Activated T-helper 17 cell treated with anti-CD3 and anti-CD28 coated beads, Interleukin-2, amount 50 U/mL, for 72 hours (primary cell): ENCODE measurements around the gene WHRN. TPM values are rescaled to one million over a fixed set of nuclear protein-coding genes. Genes with fewer than 3 reads are reported as not detected.

ENCODE experiments used
- ATAC-seq: fragments of 150-1000 bp; cut with Tn5 transposase; replicated peaks from 2 replicates; pipeline ENCODE4 v1.10.0; 2021; ENCODE audit warnings: mild to moderate bottlenecking, moderate library complexity
- H3K27ac Mint-ChIP-seq: one replicate; pipeline ENCODE4 v1.8.0; 2022; ENCODE audit warnings: mixed read lengths
- H3K27me3 Mint-ChIP-seq: one replicate; pipeline ENCODE4 v1.8.0; 2022; ENCODE audit warnings: mixed read lengths
- H3K36me3 Mint-ChIP-seq: one replicate; pipeline ENCODE4 v1.8.0; 2022; ENCODE audit warnings: low read depth, mild to moderate bottlenecking, mixed read lengths
- H3K4me1 Mint-ChIP-seq: one replicate; pipeline ENCODE4 v1.8.0; 2022; ENCODE audit warnings: mixed read lengths
- H3K4me3 Mint-ChIP-seq: one replicate; pipeline ENCODE4 v1.8.0; 2022; ENCODE audit warnings: mild to moderate bottlenecking, mixed read lengths
- H3K9me3 Mint-ChIP-seq: one replicate; pipeline ENCODE4 v1.8.0; 2022; ENCODE audit warnings: mixed read lengths
- total RNA-seq, 2 donors: library from RNA; stranded (reverse); gene quantifications; one replicate each; pipeline ENCODE4 v1.2.3, GENCODE V29; 2022

The WHRN gene
- total RNA-seq, 2 donors from 2014 or later = 4.0 to 29.1 TPM

GRCh38 chr9:114384836-114385396 lies 120.4 kb downstream of the WHRN start:
- Mint-ChIP-seq H3K27me3 (no peaks in the 10 kb centered on the region), H3K9me3 (no peaks in the 10 kb centered on the region), H3K4me1 (peaks cover 35% of the 10 kb centered on the region), H3K27ac (peak overlapping the region; percentile 98), H3K4me3 (peak overlapping the region; percentile 91), H3K36me3 (peaks cover 100% of the 10 kb centered on the region)
- ATAC-seq = no peak

GRCh38 chr9:114384341-114384740 lies 120.9 kb downstream of the WHRN start:
- H3K4me1 Mint-ChIP-seq = peaks cover 30% of the 10 kb centered on the region
- no peak for ATAC-seq
- peak overlapping the region; percentile 91 for H3K4me3 Mint-ChIP-seq
- H3K9me3 Mint-ChIP-seq = no peaks in the 10 kb centered on the region
- no peaks in the 10 kb centered on the region for H3K27me3 Mint-ChIP-seq
- H3K36me3 Mint-ChIP-seq = peaks cover 100% of the 10 kb centered on the region
- peak overlapping the region; percentile 98 for H3K27ac Mint-ChIP-seq

DNA sequence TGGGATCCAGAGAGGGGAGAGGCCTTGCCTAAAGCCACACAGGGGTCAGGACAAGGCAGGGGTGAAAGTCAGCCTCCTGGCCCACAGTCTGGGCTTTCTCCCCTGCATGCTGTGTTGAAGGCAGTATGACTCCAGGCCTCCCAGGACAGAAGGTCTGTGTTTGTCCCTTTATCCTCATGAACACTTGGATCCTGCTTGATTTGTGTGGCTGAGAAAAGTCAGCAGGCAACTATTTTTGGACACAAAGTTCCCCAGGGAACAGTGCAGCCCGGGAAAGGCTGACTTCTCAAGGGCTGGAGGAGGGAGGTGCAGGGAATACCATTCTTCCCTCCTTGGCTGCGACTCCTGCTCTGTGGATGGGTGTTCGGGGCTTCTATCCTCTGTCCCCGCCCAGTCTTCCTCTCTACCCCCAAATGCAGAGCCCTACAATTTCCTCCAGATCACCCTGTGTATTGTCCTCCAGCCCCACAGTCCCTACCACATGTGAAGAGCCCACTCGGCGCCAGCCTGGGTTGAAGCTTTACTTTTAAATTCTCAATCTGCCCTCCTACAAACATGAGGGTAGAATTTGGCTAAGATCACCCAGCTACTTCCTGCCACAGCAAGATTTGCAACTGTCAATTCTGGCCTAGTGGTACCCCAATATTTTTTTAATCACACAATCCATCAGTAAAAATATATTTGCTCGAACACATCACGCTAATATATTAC lies 121.6 kb downstream of the WHRN start:
- Mint-ChIP-seq H3K4me1 (peaks cover 28% of the 10 kb centered on the region), H3K27ac (peak overlapping the region; percentile 98), H3K27me3 (no peaks in the 10 kb centered on the region), H3K9me3 (no peaks in the 10 kb centered on the region), H3K36me3 (peaks cover 100% of the 10 kb centered on the region), H3K4me3 (peak overlapping the region; percentile 91)
- ATAC-seq = no peak

GRCh38 chr9:114382699-114383520 lies 122.4 kb downstream of the WHRN start:
- no peaks in the 10 kb centered on the region for H3K9me3 Mint-ChIP-seq
- H3K36me3 Mint-ChIP-seq = peaks cover 100% of the 10 kb centered on the region
- ATAC-seq = peak; percentile 33
- H3K27ac Mint-ChIP-seq = peak overlapping the region; percentile 98
- peaks cover 35% of the 10 kb centered on the region for H3K4me1 Mint-ChIP-seq
- no peaks in the 10 kb centered on the region for H3K27me3 Mint-ChIP-seq
- H3K4me3 Mint-ChIP-seq = peak overlapping the region; percentile 91

DNA sequence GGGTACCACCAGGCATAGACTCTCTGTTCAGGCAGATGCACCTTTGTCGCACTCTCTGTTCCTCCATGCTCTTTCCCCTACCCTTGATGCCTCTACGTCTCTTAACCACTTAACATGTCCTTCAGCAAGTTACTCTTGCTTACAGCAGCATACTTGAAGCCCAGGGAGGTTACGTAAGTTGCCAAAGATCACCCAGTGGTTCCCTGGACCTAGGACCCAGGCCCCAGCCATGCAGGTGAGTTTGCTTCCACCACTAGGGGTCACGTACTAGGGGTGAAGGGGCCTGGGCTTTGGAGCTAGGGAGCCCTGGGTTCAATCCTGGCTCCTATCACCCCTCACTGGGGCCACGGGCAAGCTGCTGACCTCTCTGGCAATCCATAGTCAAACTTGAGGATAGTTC lies 126.4 kb downstream of the WHRN start:
- peak overlapping the region; percentile 65 for H3K4me3 Mint-ChIP-seq
- peak overlapping the region; percentile 80 for H3K27ac Mint-ChIP-seq
- peaks cover 98% of the 10 kb centered on the region for H3K36me3 Mint-ChIP-seq
- H3K9me3 Mint-ChIP-seq = no peaks in the 10 kb centered on the region
- H3K27me3 Mint-ChIP-seq = no peaks in the 10 kb centered on the region
- no peak for ATAC-seq
- peaks cover 53% of the 10 kb centered on the region for H3K4me1 Mint-ChIP-seq

- no peak for ATAC-seq
- Mint-ChIP-seq H3K27ac (peak overlapping the region; percentile 80), H3K4me3 (peak overlapping the region; percentile 6)
These were observed 127.3 kb downstream of the WHRN start for GRCh38 chr9:114378016-114378415.

GRCh38 chr9:114376586-114377445 lies 128.5 kb downstream of the WHRN start:
- peaks cover 55% of the 10 kb centered on the region for H3K4me1 Mint-ChIP-seq
- no peak for ATAC-seq
- peak overlapping the region; percentile 66 for H3K27ac Mint-ChIP-seq
- peak overlapping the region; percentile 34 for H3K4me3 Mint-ChIP-seq
- H3K36me3 Mint-ChIP-seq = peaks cover 98% of the 10 kb centered on the region
- H3K27me3 Mint-ChIP-seq = no peaks in the 10 kb centered on the region
- H3K9me3 Mint-ChIP-seq = no peaks in the 10 kb centered on the region

More at GRCh38 chr9:114378016-114378415, 127.3 kb downstream of the WHRN start:
- Mint-ChIP-seq H3K36me3 (peaks cover 98% of the 10 kb centered on the region), H3K27me3 (no peaks in the 10 kb centered on the region), H3K4me1 (peaks cover 53% of the 10 kb centered on the region), H3K9me3 (no peaks in the 10 kb centered on the region)

DNA sequence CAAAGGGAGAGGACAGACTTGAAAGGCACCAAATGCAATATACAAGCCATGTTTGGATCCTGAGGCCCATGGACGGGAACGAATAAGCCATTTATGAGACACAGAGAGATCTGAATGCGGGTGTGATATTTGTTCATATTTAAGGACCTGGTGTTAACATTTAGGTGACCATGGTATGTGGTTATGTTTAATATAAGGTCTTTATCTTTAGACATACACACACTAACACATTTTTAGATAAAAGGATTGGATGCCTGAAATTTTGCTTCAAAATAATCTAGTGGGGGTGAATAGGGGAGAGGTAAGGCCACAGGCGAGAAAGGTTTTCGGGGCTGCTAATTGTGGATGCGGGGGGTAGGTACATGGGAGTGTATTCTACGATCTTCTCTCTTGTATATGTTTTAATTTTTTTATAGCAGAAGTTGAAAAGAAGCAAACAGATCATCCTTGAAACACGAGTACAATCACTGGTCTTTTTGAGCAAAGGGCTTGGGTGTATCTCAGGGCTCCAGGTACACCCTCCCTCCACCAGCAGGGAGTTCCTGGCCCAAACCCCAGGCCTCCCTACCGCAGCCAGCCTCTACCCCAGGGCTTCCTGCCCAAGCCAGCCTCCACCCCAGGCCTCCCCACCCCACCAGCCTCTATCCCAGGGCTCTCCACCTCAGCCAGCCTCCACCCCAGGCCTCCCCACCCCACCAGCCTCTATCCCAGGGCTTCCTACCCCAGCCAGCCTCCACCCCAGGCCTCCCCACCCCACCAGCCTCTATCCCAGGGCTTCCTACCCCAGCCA lies 129.7 kb downstream of the WHRN start:
- ATAC-seq = no peak

DNA sequence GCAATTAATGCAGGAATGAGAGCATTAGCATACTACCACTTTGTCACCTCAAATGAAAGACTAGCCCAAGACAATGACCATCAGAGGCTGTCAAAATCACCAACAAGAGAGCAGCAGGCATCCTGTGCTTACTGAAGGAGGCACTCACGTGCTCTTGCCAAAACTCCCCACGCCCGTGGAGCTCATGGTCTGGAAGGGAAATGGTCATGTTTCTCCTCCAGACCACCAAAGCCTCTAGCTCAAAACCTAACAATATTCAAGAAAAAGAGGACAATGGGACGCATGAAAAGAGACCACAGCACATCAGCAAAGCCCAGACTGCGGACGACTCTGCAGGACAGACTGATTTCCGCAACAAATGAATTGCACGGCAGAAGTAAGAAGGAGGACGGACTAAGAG lies 130.3 kb downstream of the WHRN start:
- Mint-ChIP-seq H3K4me3 (peak overlapping the region; percentile 58), H3K27ac (peak overlapping the region; percentile 69), H3K4me1 (peaks cover 53% of the 10 kb centered on the region), H3K9me3 (no peaks in the 10 kb centered on the region), H3K36me3 (peaks cover 98% of the 10 kb centered on the region), H3K27me3 (no peaks in the 10 kb centered on the region)
- ATAC-seq = no peak

More for the DNA sequence above, 129.7 kb downstream of the WHRN start:
- H3K27me3 Mint-ChIP-seq = no peaks in the 10 kb centered on the region
- no peaks in the 10 kb centered on the region for H3K9me3 Mint-ChIP-seq
- peak overlapping the region; percentile 58 for H3K4me3 Mint-ChIP-seq
- H3K27ac Mint-ChIP-seq = peak overlapping the region; percentile 69
- H3K4me1 Mint-ChIP-seq = peaks cover 56% of the 10 kb centered on the region
- peaks cover 98% of the 10 kb centered on the region for H3K36me3 Mint-ChIP-seq

- Mint-ChIP-seq H3K36me3 (peaks cover 98% of the 10 kb centered on the region), H3K4me1 (peaks cover 59% of the 10 kb centered on the region), H3K27me3 (no peaks in the 10 kb centered on the region), H3K4me3 (peak overlapping the region; percentile 58), H3K9me3 (no peaks in the 10 kb centered on the region), H3K27ac (peak overlapping the region; percentile 69)
- ATAC-seq = peak; percentile 38
These were observed 131.1 kb downstream of the WHRN start for GRCh38 chr9:114373960-114374730.

DNA sequence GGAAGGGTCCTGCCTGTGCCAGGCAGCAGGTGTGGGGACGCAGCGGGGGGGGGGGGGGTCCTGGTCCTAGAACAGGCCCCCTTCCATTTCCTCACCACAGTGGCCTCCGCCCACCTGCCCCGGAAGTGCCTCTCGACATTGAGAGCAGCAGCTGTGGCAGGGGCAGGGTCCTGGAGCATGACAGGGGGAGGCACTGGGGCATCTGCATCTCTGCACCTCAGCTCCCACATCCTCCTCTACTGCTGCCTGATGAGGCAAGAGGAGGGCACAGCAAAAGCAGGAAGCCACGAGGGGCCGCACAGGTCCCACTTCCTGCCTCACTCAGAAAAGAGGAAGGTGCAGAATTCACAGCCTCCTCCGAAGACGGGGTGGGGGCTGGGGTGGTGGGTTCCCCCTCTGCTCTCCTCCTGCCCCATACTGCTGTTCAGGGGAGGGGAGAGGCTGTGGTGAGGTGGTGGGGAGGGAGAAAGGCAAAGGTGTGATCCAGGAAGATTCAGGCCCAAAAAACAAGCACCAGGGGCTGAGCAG lies 132.3 kb downstream of the WHRN start:
- H3K4me1 Mint-ChIP-seq = peaks cover 49% of the 10 kb centered on the region
- peak overlapping the region; percentile 58 for H3K4me3 Mint-ChIP-seq
- ATAC-seq = peak; percentile 84
- no peaks in the 10 kb centered on the region for H3K27me3 Mint-ChIP-seq
- H3K36me3 Mint-ChIP-seq = peaks cover 98% of the 10 kb centered on the region
- peak overlapping the region; percentile 69 for H3K27ac Mint-ChIP-seq
- H3K9me3 Mint-ChIP-seq = no peaks in the 10 kb centered on the region

DNA sequence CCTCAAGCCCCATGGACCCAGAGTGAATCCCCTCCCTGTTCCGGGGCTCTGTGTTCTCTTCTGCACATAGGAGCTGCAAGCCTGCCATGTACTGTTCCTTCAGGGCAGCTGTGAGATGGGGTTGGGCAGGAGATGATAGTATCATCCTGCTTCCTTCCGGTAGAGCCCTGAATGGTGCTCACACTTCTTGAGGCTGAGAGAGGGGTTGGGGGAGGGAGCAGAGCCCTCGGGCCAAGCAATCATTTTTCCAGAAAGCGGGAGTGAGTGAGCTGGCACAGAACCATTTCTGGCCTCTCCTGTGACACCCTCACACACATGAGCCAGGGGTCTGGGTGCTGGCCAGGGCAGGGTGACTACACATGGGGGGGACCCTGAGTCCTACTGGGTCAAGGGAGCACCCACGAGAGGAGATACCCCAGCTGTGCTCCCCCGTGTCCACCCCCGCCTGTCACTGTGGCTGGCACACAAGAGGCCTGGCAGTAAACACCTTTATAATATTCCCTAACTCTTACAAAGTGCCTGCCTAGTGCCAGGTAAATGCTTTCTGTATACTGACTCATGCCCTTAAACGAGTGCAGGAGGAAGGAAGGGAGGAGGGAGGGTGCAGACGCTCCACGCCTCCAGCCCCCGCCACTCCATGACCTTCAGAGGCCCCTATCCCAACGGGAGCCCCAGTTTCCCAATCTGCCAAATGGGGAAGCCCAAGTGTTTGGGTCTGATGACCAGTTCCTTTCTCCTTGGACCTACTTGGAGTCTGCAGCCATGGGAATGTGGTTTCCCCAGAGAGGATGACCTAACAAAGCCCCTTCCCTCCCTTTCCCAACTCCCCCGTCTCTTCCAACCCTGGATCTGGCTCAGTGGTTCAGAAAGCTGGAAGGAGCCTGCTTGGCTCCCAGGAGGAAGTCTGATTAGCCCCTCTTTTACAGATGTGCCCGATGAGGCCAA lies 133.0 kb downstream of the WHRN start:
- no peaks in the 10 kb centered on the region for H3K27me3 Mint-ChIP-seq
- peaks cover 48% of the 10 kb centered on the region for H3K4me1 Mint-ChIP-seq
- ATAC-seq = peak; percentile 61
- no peaks in the 10 kb centered on the region for H3K9me3 Mint-ChIP-seq
- H3K27ac Mint-ChIP-seq = peak overlapping the region; percentile 69
- peak overlapping the region; percentile 58 for H3K4me3 Mint-ChIP-seq
- H3K36me3 Mint-ChIP-seq = peaks cover 98% of the 10 kb centered on the region
